Mesenchymal stem cell (in vitro differentiated cells and primary cell): Measurements from ENCODE around the gene GLT6D1.
"Not testable (repeated sequence)": the region's sequence is repeated elsewhere in the genome, so short reads cannot be mapped to it uniquely, and the experiment has no call there.

Experiments used
- DNase-seq: peaks from one replicate; pipeline ENCODE4 v3.0.0-alpha.2; 2013
- H2AFZ ChIP-seq: one replicate; pipeline ENCODE4 v1.6.1; 2013; ENCODE audit warnings: low read depth, mild to moderate bottlenecking, control low read depth, inconsistent platforms, low read length, moderate library complexity
- H2AK5ac ChIP-seq: 2 replicates; pipeline ENCODE4 v1.6.1; 2013; ENCODE audit warnings: low read length, moderate library complexity, mild to moderate bottlenecking, inconsistent platforms; ENCODE audit not compliant: severe bottlenecking
- H2BK120ac ChIP-seq: one replicate; pipeline ENCODE4 v1.6.1; 2013; ENCODE audit warnings: low read depth, mild to moderate bottlenecking, inconsistent platforms, low read length, moderate library complexity
- H2BK12ac ChIP-seq, 2 experiments: one replicate each; pipeline ENCODE4 v1.6.1; 2013; ENCODE audit warnings: inconsistent platforms in 2 of 2, low read length in 2 of 2, mild to moderate bottlenecking in 2 of 2, moderate library complexity in 2 of 2, control low read depth in 1 of 2
- H2BK15ac ChIP-seq: one replicate; pipeline ENCODE4 v1.6.1; 2013; ENCODE audit warnings: mild to moderate bottlenecking, low read depth, inconsistent platforms; ENCODE audit not compliant: poor library complexity, severe bottlenecking
- H2BK5ac ChIP-seq: 2 replicates; pipeline ENCODE4 v1.6.1; 2013; ENCODE audit warnings: low read depth, mild to moderate bottlenecking, low read length, control low read depth, inconsistent platforms; ENCODE audit not compliant: poor library complexity, severe bottlenecking
- H3K14ac ChIP-seq, 2 experiments: one replicate each; pipeline ENCODE4 v1.6.1; 2013; ENCODE audit warnings: inconsistent platforms in 2 of 2, low read length in 2 of 2, control low read depth in 1 of 2, mild to moderate bottlenecking in 1 of 2, moderate library complexity in 1 of 2
- H3K18ac ChIP-seq, 2 experiments: one replicate each; pipeline ENCODE4 v1.6.1; 2013; ENCODE audit warnings: inconsistent platforms in 2 of 2, low read length in 2 of 2, control low read depth in 1 of 2, low read depth in 1 of 2, mild to moderate bottlenecking in 1 of 2
- H3K23ac ChIP-seq, 2 experiments: one replicate each; pipeline ENCODE4 v1.6.1; 2013; ENCODE audit warnings: inconsistent platforms in 2 of 2, low read length in 2 of 2, mild to moderate bottlenecking in 2 of 2, moderate library complexity in 2 of 2, control low read depth in 1 of 2
- H3K27ac ChIP-seq: 2 replicates; pipeline ENCODE4 v1.5.1; 2013; ENCODE audit warnings: mild to moderate bottlenecking, moderate library complexity, low read length, control low read depth, inconsistent platforms; ENCODE audit not compliant: poor library complexity, severe bottlenecking
- H3K27me3 ChIP-seq, 2 experiments: 2 replicates each; pipeline versions ENCODE4 v1.6.1 to v1.7.0; 2013; ENCODE audit warnings: low read length in 2 of 2, mild to moderate bottlenecking in 2 of 2, moderate library complexity in 2 of 2, control low read depth in 1 of 2, inconsistent platforms in 1 of 2; ENCODE audit not compliant: control insufficient read depth in 1 of 2, insufficient read depth in 1 of 2
- H3K36me3 ChIP-seq, 2 experiments: 2 replicates each; pipeline versions ENCODE4 v1.6.1 to v1.7.0; 2013; ENCODE audit warnings: low read length in 2 of 2, control low read depth in 1 of 2, inconsistent platforms in 1 of 2, low read depth in 1 of 2, mild to moderate bottlenecking in 1 of 2; ENCODE audit not compliant: insufficient read depth in 2 of 2, control insufficient read depth in 1 of 2
- H3K4ac ChIP-seq, 2 experiments: one replicate each; pipeline ENCODE4 v1.6.1; 2013; ENCODE audit warnings: inconsistent platforms in 2 of 2, low read length in 2 of 2, mild to moderate bottlenecking in 2 of 2, moderate library complexity in 2 of 2, control low read depth in 1 of 2, low read depth in 1 of 2
- H3K4me1 ChIP-seq: 2 replicates; pipeline ENCODE4 v1.6.1; 2013; ENCODE audit warnings: low read depth, low read length, control low read depth; ENCODE audit not compliant: control insufficient read depth, insufficient read depth
- H3K4me2 ChIP-seq: 2 replicates; pipeline ENCODE4 v1.6.1; 2013; ENCODE audit warnings: low read length, mild to moderate bottlenecking, inconsistent platforms; ENCODE audit not compliant: poor library complexity, severe bottlenecking
- H3K4me3 ChIP-seq, 2 experiments: 2 replicates each; pipeline versions ENCODE4 v1.5.1 to v1.7.0; 2013; ENCODE audit warnings: low read length in 2 of 2, mild to moderate bottlenecking in 2 of 2, control low read depth in 1 of 2, low read depth in 1 of 2; ENCODE audit not compliant: insufficient read depth in 1 of 2
- H3K79me1 ChIP-seq: replicated peaks from 2 replicates; pipeline ENCODE4 v1.6.1; 2013; ENCODE audit warnings: mild to moderate bottlenecking, control low read depth, low read length, inconsistent platforms; ENCODE audit not compliant: poor library complexity, severe bottlenecking
- H3K9ac ChIP-seq: 2 replicates; pipeline ENCODE4 v1.7.0; 2013; ENCODE audit warnings: mild to moderate bottlenecking, low read length, moderate library complexity
- H3K9me3 ChIP-seq: 2 replicates; pipeline ENCODE4 v1.7.0; 2013; ENCODE audit warnings: mild to moderate bottlenecking, low read length; ENCODE audit not compliant: control insufficient read depth
- H4K8ac ChIP-seq: one replicate; pipeline ENCODE4 v1.6.1; 2013; ENCODE audit warnings: inconsistent platforms, mild to moderate bottlenecking, low read length, moderate library complexity
- H4K91ac ChIP-seq: one replicate; pipeline ENCODE4 v1.6.1; 2013; ENCODE audit warnings: mild to moderate bottlenecking, low read length, inconsistent platforms
- WGBS: methylation state at CpG from one replicate; pipeline ENCODE4 v1.1.7; 2013; ENCODE audit warnings: mixed read lengths; 5-methylcytosine and 5-hydroxymethylcytosine counted together

GLT6D1 gene

DNA sequence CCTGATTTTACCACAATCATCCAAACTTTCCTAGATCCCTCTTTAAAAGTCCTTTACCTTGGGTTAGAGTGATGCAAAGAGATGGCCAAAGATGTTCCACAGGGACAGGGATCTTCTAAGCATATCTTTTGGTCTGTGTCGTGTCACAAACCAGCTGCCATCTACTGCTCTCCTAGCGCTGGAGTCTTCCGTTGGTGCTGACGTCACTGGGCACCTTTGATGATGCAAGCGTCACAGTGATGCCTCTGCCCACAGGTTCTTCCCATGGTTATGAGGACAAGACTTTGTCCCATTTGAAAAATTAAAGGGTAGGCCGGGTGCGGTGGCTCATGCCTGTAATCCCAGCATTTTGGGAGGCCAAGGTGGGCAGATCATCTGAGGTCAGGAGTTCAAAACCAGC lies 1.7 kb upstream of the GLT6D1 start:
- Histone ChIP-seq H3K27ac (no peak overlapping the region), H3K4me3 (no peak overlapping the region), H3K18ac (no peak overlapping the region), H3K14ac (no peak overlapping the region), H3K23ac (no peak overlapping the region), H3K4me2 (no peak overlapping the region), H4K91ac (no peak overlapping the region), H3K9me3 (peaks cover 22% of the 10 kb centered on the region), H3K79me1 (no peaks in the 10 kb centered on the region), H3K4me1 (no peaks in the 10 kb centered on the region), H3K36me3 (no peaks in the 10 kb centered on the region), H2AFZ (no peak overlapping the region), H3K27me3 (no peaks in the 10 kb centered on the region), H4K8ac (no peak overlapping the region), H2AK5ac (no peak overlapping the region), H2BK15ac (no peak overlapping the region), H2BK120ac (no peak overlapping the region), H2BK5ac (no peak overlapping the region), H3K9ac (no peak overlapping the region), H2BK12ac (no peak overlapping the region), H3K4ac (no peak overlapping the region)
- 95% methylated on average over 7 of the region's 7 CpGs for WGBS
- DNase-seq: no peak

DNA sequence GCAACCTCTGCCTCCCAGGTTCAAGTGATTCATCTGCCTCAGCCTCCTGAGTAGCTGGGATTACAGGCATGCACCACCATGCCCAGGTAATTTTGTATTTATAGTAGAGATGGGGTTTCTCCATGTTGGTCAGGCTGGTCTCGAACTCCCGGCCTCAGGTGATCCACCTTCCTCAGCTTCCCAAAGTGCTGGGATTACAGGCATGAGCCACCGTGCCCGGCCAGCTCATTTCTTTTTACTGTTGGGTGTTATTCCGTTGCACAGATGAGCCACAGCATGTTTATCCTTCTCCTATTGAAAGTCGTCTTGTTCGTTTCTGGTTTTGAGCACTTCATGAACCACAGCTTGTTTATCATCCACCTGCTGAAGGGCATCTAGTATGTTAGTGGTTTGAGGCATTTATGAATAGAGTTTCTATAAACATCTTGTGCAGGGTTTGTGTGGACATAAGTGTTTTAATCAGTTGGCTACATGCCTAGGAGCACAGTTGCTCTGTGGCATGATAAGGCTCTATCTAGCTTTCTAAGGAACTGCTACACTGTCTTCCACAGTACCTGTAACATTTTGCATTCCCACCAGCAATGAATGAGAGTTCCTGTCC lies 2.3 kb downstream of the GLT6D1 start:
- H2AFZ ChIP-seq, H2AK5ac ChIP-seq, H3K14ac ChIP-seq, H3K27ac ChIP-seq, H3K23ac ChIP-seq, H3K9ac ChIP-seq, H3K4ac ChIP-seq, H3K27me3 ChIP-seq, DNase-seq, H4K8ac ChIP-seq, H2BK5ac ChIP-seq, H3K4me3 ChIP-seq, H3K79me1 ChIP-seq, H2BK15ac ChIP-seq, H2BK12ac ChIP-seq, H3K36me3 ChIP-seq, H3K4me1 ChIP-seq, H3K18ac ChIP-seq, H3K9me3 ChIP-seq, H4K91ac ChIP-seq, H3K4me2 ChIP-seq, H2BK120ac ChIP-seq: not testable (repeated sequence)
- WGBS: 76% methylated on average over 7 of the region's 7 CpGs

DNA sequence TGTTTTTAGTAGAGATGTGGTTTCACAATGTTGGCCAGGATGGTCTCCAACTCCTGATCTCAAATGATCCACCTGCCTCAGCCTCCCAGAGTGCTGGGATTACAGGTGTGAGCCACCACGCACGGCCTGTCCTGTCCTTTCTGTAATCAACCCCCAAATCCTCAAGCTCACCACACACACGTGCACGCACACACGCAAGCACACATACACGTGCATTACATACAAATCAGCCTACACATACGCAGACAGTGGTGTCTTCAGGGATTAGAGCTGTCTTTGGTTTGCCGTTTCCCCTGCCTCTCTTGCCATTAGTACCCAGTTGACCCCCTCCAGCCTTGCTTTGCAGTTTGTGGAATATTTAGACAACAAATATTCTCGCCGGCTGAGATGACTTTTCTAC lies 6.5 kb downstream of the GLT6D1 start:
- H2BK15ac ChIP-seq: no peak overlapping the region
- no peaks in the 10 kb centered on the region for H3K27me3 ChIP-seq
- no peak overlapping the region for H3K9ac ChIP-seq
- no peak overlapping the region for H3K4ac ChIP-seq
- H3K4me3 ChIP-seq: no peak overlapping the region
- no peak overlapping the region for H3K18ac ChIP-seq
- no peak overlapping the region for H2AK5ac ChIP-seq
- peaks cover 26% of the 10 kb centered on the region for H3K9me3 ChIP-seq
- no peak overlapping the region for H4K91ac ChIP-seq
- no peak overlapping the region for H2BK120ac ChIP-seq
- no peak overlapping the region for H3K4me2 ChIP-seq
- no peak overlapping the region for H4K8ac ChIP-seq
- H2AFZ ChIP-seq: no peak overlapping the region
- 92% methylated on average over 8 of the region's 10 CpGs for WGBS
- no peaks in the 10 kb centered on the region for H3K79me1 ChIP-seq
- no peak for DNase-seq
- no peak overlapping the region for H2BK12ac ChIP-seq
- H3K14ac ChIP-seq: no peak overlapping the region
- H3K27ac ChIP-seq: no peak overlapping the region
- H2BK5ac ChIP-seq: no peak overlapping the region
- H3K4me1 ChIP-seq: no peaks in the 10 kb centered on the region
- H3K23ac ChIP-seq: no peak overlapping the region
- no peaks in the 10 kb centered on the region for H3K36me3 ChIP-seq

DNA sequence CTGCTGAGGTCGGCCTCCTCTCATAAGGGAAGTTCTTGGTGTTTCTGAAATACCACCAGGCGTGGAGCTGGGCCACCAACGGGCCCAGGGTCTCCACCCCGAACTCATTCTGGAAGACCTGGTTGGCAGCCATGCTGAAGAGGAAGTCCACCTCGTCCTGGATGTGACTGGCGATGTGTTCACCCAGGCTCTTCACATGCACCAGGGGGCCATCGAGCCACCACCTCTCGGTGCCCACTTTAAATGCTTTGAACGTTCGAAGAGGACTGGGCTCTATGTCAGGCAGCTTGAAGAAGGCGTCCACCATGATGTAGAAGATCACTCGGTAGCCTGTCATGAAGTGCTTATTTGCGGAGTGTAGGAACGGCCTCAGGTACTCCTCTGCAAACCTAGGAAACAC lies 15.1 kb downstream of the GLT6D1 start:
- Histone ChIP-seq H3K4me1 (no peaks in the 10 kb centered on the region), H2BK120ac (no peak overlapping the region), H2BK15ac (no peak overlapping the region), H4K91ac (no peak overlapping the region), H3K4me3 (no peak overlapping the region), H3K79me1 (no peaks in the 10 kb centered on the region), H3K14ac (no peak overlapping the region), H3K27me3 (peaks cover 0 to 18% of the 10 kb centered on the region in 2 experiments), H2BK5ac (no peak overlapping the region), H3K4ac (no peak overlapping the region), H2AK5ac (no peak overlapping the region), H3K9me3 (peaks cover 25% of the 10 kb centered on the region), H3K23ac (no peak overlapping the region), H4K8ac (no peak overlapping the region), H3K4me2 (no peak overlapping the region), H3K36me3 (no peaks in the 10 kb centered on the region), H3K18ac (no peak overlapping the region), H2BK12ac (no peak overlapping the region), H3K9ac (no peak overlapping the region), H3K27ac (no peak overlapping the region), H2AFZ (no peak overlapping the region)
- no peak for DNase-seq
- WGBS: 86% methylated on average over 14 of the region's 14 CpGs
